B cell (primary cell): ENCODE measurements around the gene RNF39. TPM values are rescaled to one million over a fixed set of nuclear protein-coding genes. Genes with fewer than 3 reads are reported as not detected.

Experiments
- ATAC-seq: fragments of 200-7000 bp; cut with Tn5 transposase; one replicate; pipeline ENCODE4 v1.10.0; 2021; ENCODE audit warnings: low read depth, mild to moderate bottlenecking, moderate number of reproducible peaks, moderate library complexity
- CTCF ChIA-PET: fragments of 350-600 bp; sonication (Branson Sonifier 250); formaldehyde crosslinking; loops from one replicate; lab custom pipeline; 2021; ENCODE audit warnings: antibody characterized with exemption, inconsistent platforms; lab: Charles Lee
- POLR2A ChIA-PET: fragments of 350-600 bp; sonication (Branson Sonifier 250); formaldehyde crosslinking; loops from one replicate; lab custom pipeline; 2021; ENCODE audit warnings: antibody characterized with exemption; lab: Charles Lee
- DNase-seq: peaks from one replicate; pipeline ENCODE4 v3.0.0; 2013
- H2AFZ ChIP-seq: 2 replicates; pipeline ENCODE4 v1.6.1; 2012; ENCODE audit warnings: mild to moderate bottlenecking, low read depth, low read length; ENCODE audit not compliant: insufficient read depth, poor library complexity, severe bottlenecking
- H3K27ac ChIP-seq, 2 donors: 1 replicate in 1 of 2; 2 replicates in 1 of 2; pipeline ENCODE4 v1.5.1; 2012 to 2013; ENCODE audit warnings: low read length in 2 of 2, mild to moderate bottlenecking in 2 of 2, moderate library complexity in 1 of 2
- H3K27me3 ChIP-seq, 4 experiments: fragments of 200-600 bp in 1 of 4; sonication (generic) in 1 of 4; replicated peaks in 1 of 4; 1 replicate in 2 of 4; 2 replicates in 2 of 4; pipeline versions ENCODE4 v1.6.1 to v1.7.0; 2013 to 2016; ENCODE audit warnings: low read length in 3 of 4, mild to moderate bottlenecking in 2 of 4, mixed read lengths in 1 of 4, moderate library complexity in 1 of 4; ENCODE audit not compliant: insufficient read depth in 4 of 4, control insufficient read depth in 3 of 4; ENCODE audit errors: control extremely low read depth in 1 of 4
- H3K36me3 ChIP-seq, 2 experiments: replicated peaks in 1 of 2; 1 replicate in 1 of 2; 2 replicates in 1 of 2; pipeline versions ENCODE4 v1.6.1 to v1.7.1; 2013; ENCODE audit warnings: low read length in 1 of 2; ENCODE audit not compliant: insufficient read depth in 2 of 2, control insufficient read depth in 1 of 2; ENCODE audit errors: control extremely low read depth in 1 of 2, extremely low read depth in 1 of 2
- H3K4me1 ChIP-seq, 2 donors: fragments of 200-600 bp in 1 of 2; sonication (generic) in 1 of 2; 1 replicate in 1 of 2; 2 replicates in 1 of 2; pipeline versions ENCODE4 v1.5.1 to v1.6.1; 2013 to 2017; ENCODE audit warnings: low read length in 2 of 2; ENCODE audit not compliant: control insufficient read depth in 2 of 2, insufficient read depth in 2 of 2
- H3K4me2 ChIP-seq: replicated peaks from 2 replicates; pipeline ENCODE3; 2012; ENCODE audit warnings: mild to moderate bottlenecking, low read depth, low read length; ENCODE audit not compliant: poor library complexity, severe bottlenecking
- H3K4me3 ChIP-seq, 5 experiments: fragments of 200-600 bp in 1 of 5; sonication (generic) in 1 of 5; 1 replicate in 3 of 5; 2 replicates in 2 of 5; pipeline versions ENCODE4 v1.5.1 to v1.7.0; 2011 to 2016; ENCODE audit warnings: low read length in 4 of 5, mild to moderate bottlenecking in 4 of 5, low read depth in 2 of 5, control low read depth in 1 of 5, moderate library complexity in 1 of 5; ENCODE audit not compliant: insufficient read depth in 1 of 5; ENCODE audit errors: control extremely low read depth in 1 of 5, extremely low read depth in 1 of 5
- H3K79me2 ChIP-seq: fragments of 200-600 bp; sonication (generic); one replicate; pipeline ENCODE4 v1.6.0; 2016; ENCODE audit warnings: low read length; ENCODE audit not compliant: control insufficient read depth, insufficient read depth
- H3K9ac ChIP-seq: fragments of 200-600 bp; sonication (generic); 2 replicates; pipeline ENCODE4 v1.6.1; 2017; ENCODE audit warnings: mild to moderate bottlenecking, low read length, moderate library complexity
- H3K9me3 ChIP-seq, 3 donors: one replicate each; pipeline versions ENCODE4 v1.6.1 to v1.7.1; 2013; ENCODE audit warnings: low read length in 2 of 3; ENCODE audit not compliant: control insufficient read depth in 2 of 3, insufficient read depth in 1 of 3; ENCODE audit errors: control extremely low read depth in 1 of 3
- H4K20me1 ChIP-seq: 2 replicates; pipeline ENCODE4 v1.6.0; 2012; ENCODE audit warnings: mild to moderate bottlenecking, low read length; ENCODE audit not compliant: insufficient read depth, control insufficient read depth, poor library complexity, severe bottlenecking
- H3K27ac Mint-ChIP-seq: one replicate; pipeline ENCODE4 v1.8.0; 2021; ENCODE audit warnings: mixed read lengths
- H3K27me3 Mint-ChIP-seq: one replicate; pipeline ENCODE4 v1.8.0; 2021; ENCODE audit warnings: mixed read lengths
- H3K4me1 Mint-ChIP-seq: one replicate; pipeline ENCODE4 v1.8.0; 2021; ENCODE audit warnings: mixed read lengths
- H3K4me3 Mint-ChIP-seq: one replicate; pipeline ENCODE4 v1.8.0; 2021; ENCODE audit warnings: mixed read lengths
- H3K9me3 Mint-ChIP-seq: one replicate; pipeline ENCODE4 v1.8.0; 2022; ENCODE audit warnings: mixed read lengths; ENCODE audit not compliant: insufficient read depth
- CTCF ChIP-seq: fragments of 200-600 bp; IDR thresholded peaks from one replicate; pipeline ENCODE4 v1.8.0; 2022; ENCODE audit warnings: antibody characterized with exemption, mild to moderate bottlenecking
- EZH2 ChIP-seq: IDR thresholded peaks from 2 replicates; pipeline ENCODE4 v1.6.1; 2012; ENCODE audit warnings: borderline replicate concordance, low read depth, mild to moderate bottlenecking, moderate library complexity, low read length; ENCODE audit not compliant: insufficient read depth, poor library complexity, severe bottlenecking
- WGBS: methylation state at CpG from one replicate; pipeline ENCODE4 v1.1.5; 2013; ENCODE audit warnings: missing lambda C conversion rate; ENCODE audit not compliant: insufficient coverage; 5-methylcytosine and 5-hydroxymethylcytosine counted together
- intact Hi-C: fragments of 100-400 bp; cut with micrococcal nuclease; formaldehyde crosslinking; loops from one replicate; pipeline ENCODE4 v1.10.0; 2022
- polyA plus RNA-seq: library from polyadenylated mRNA; depleted of rRNA; stranded (reverse); fragments of >200 nt; gene quantifications from 2 replicates; pipeline ENCODE4 v1.2.3, GENCODE V29; 2012
- total RNA-seq, 2 donors: library from RNA; stranded (reverse); fragments of 120-200 nt in 1 of 2; gene quantifications; 1 replicate in 1 of 2; 2 replicates in 1 of 2; pipeline versions ENCODE4 v1.2.3 to v1.2.4, GENCODE V29; 2013 to 2022

Gene RNF39
- total and polyA plus RNA-seq, 2 donors (not counting 1 experiment from before 2014, with no cell fraction given) = not detected

- POLR2A ChIA-PET = no interaction called here
- no peak for TF ChIP-seq CTCF
- no peak for TF ChIP-seq EZH2
- WGBS = 100% methylated on average over 1 of the region's 2 CpGs
Observed at GRCh38 chr6:30044630-30045029, 30.9 kb downstream of the RNF39 start.

DNA sequence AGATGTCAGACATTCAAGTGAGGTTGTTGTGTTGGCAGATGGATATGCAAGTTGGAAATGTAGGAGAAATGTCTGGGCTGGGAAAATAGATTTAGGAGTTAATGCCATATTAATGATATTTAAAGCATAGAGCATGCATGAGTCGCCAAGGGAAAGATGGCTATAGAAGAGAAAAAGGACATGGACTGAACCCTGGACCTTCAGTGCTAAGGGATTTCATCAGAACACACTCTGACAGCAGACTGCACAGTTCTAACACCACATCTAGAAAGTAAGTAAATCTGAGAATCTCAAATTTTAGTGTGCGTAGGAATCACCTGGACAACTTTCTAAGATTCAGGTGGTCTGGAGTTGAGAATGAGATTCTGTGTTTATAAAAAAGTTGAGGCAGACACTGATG is 31.8 kb downstream of the RNF39 start:
- Histone ChIP-seq H3K27ac (no peak overlapping the region), H4K20me1 (no peaks in the 10 kb centered on the region)

More at GRCh38 chr6:30044630-30045029, 30.9 kb downstream of the RNF39 start:
- H3K27ac Mint-ChIP-seq = no peak overlapping the region
- ATAC-seq (no peak), DNase-seq (no peak)
- H3K9me3 Mint-ChIP-seq = no peaks in the 10 kb centered on the region
- Histone ChIP-seq H3K9me3 (no peaks in the 10 kb centered on the region), H3K4me2 (no peak overlapping the region), H3K4me1 (no peaks in the 10 kb centered on the region), H3K9ac (no peak overlapping the region), H3K4me3 (no peak overlapping the region), H4K20me1 (no peaks in the 10 kb centered on the region), H3K27me3 (no peaks in the 10 kb centered on the region), H3K27ac (no peak overlapping the region), H2AFZ (no peak overlapping the region), H3K36me3 (peaks cover 0 to 3% of the 10 kb centered on the region in 2 experiments), H3K79me2 (no peaks in the 10 kb centered on the region)
- intact Hi-C loops = no loop called here
- peaks cover 4% of the 10 kb centered on the region for H3K4me1 Mint-ChIP-seq
- H3K4me3 Mint-ChIP-seq = no peak overlapping the region
- H3K27me3 Mint-ChIP-seq = no peaks in the 10 kb centered on the region
- CTCF ChIA-PET = interaction anchor here (0.7 kb wide), 1 partner anchor 197 kb away, joined by 3 read pairs; no protein-coding TSS in a partner anchor

More for the DNA sequence above, 31.8 kb downstream of the RNF39 start:
- Mint-ChIP-seq H3K27ac (no peak overlapping the region), H3K9me3 (no peaks in the 10 kb centered on the region), H3K27me3 (no peaks in the 10 kb centered on the region), H3K4me1 (peaks cover 4% of the 10 kb centered on the region), H3K4me3 (no peak overlapping the region)
- no peaks in the 10 kb centered on the region for H3K27me3 ChIP-seq
- H3K36me3 ChIP-seq = peaks cover 0 to 3% of the 10 kb centered on the region in 2 experiments
- no CpG with 5 or more reads among the region's 2 CpGs for WGBS
- TF ChIP-seq EZH2 = no peak
- TF ChIP-seq CTCF = no peak
- H2AFZ ChIP-seq = no peak overlapping the region
- intact Hi-C loops = no loop called here
- DNase-seq (no peak), ATAC-seq (no peak)
- CTCF ChIA-PET = no interaction called here
- H3K79me2 ChIP-seq = no peaks in the 10 kb centered on the region
- no peak overlapping the region for H3K9ac ChIP-seq
- H3K4me1 ChIP-seq = no peaks in the 10 kb centered on the region
- POLR2A ChIA-PET = no interaction called here
- no peaks in the 10 kb centered on the region for H3K9me3 ChIP-seq
- no peak overlapping the region for H3K4me3 ChIP-seq
- H3K4me2 ChIP-seq = no peak overlapping the region
